Subcutaneous adipose tissue (tissue), 4 donors: Measurements from ENCODE around the gene PDE6A. TPM values are rescaled to one million over a fixed set of nuclear protein-coding genes. Genes with fewer than 3 reads are reported as not detected.

Experiments
- CTCF ChIP-seq: fragments of 450-650 bp; IDR thresholded peaks from one replicate; pipeline ENCODE4 v1.5.1; 2016; ENCODE audit warnings: low read depth, mild to moderate bottlenecking, control low read depth, antibody characterized with exemption, moderate library complexity
- total RNA-seq, 4 donors: library from RNA; depleted of rRNA; stranded (reverse); fragments of >200 nt; gene quantifications; one replicate each; pipeline ENCODE4 v1.1.0, GENCODE V29; 2016

The PDE6A gene
- total RNA-seq, 4 donors from 2014 or later = not detected

- TF ChIP-seq CTCF = no peak
Observed at GRCh38 chr5:149837680-149838269, 106.8 kb downstream of the PDE6A start.

GRCh38 chr5:149836451-149837139, 108.0 kb downstream of the PDE6A start:
- no peak for TF ChIP-seq CTCF

GRCh38 chr5:149834246-149834855, 110.2 kb downstream of the PDE6A start:
- TF ChIP-seq CTCF = no peak

GRCh38 chr5:149833116-149833827, 111.3 kb downstream of the PDE6A start:
- TF ChIP-seq CTCF = no peak

- no peak for TF ChIP-seq CTCF
Observed at GRCh38 chr5:149832636-149833035, 112.0 kb downstream of the PDE6A start.

GRCh38 chr5:149831492-149831891, 113.1 kb downstream of the PDE6A start:
- TF ChIP-seq CTCF = no peak

- TF ChIP-seq CTCF = no peak
Observed at GRCh38 chr5:149830579-149830978, 114.0 kb downstream of the PDE6A start.
